Fibroblast of gingiva (primary cell): ENCODE results near the gene CPLX3.

Source experiments
- DNase-seq: peaks from one replicate; pipeline ENCODE4 v3.0.0-alpha.2; 2011; ENCODE audit warnings: low read depth

CPLX3 gene

GRCh38 chr15:74802862-74803447 is 23.5 kb upstream of the CPLX3 start:
- no peak for DNase-seq

GRCh38 chr15:74804935-74805334 is 21.5 kb upstream of the CPLX3 start:
- DNase-seq: no peak

- DNase-seq: no peak
Measured at GRCh38 chr15:74807282-74807681, 19.1 kb upstream of the CPLX3 start.

GRCh38 chr15:74808078-74808839 is 18.2 kb upstream of the CPLX3 start:
- no peak for DNase-seq

- no peak for DNase-seq
Measured at GRCh38 chr15:74808840-74809229, 17.6 kb upstream of the CPLX3 start.

- no peak for DNase-seq
Measured at GRCh38 chr15:74809242-74809641, 17.2 kb upstream of the CPLX3 start.

- DNase-seq: no peak
Measured at GRCh38 chr15:74809956-74810355, 16.5 kb upstream of the CPLX3 start.

GRCh38 chr15:74812533-74812932 is 13.9 kb upstream of the CPLX3 start, which contains the start of gene LMAN1L:
TSS of gene LMAN1L (plus strand) at chr15:74812835. CDS start at chr15:74812855, 20 bp downstream.
- no peak for DNase-seq

GRCh38 chr15:74815121-74815934 is 11.1 kb upstream of the CPLX3 start:
- no peak for DNase-seq

GRCh38 chr15:74815961-74816360 is 10.5 kb upstream of the CPLX3 start:
- DNase-seq: no peak

GRCh38 chr15:74816624-74817369 is 9.6 kb upstream of the CPLX3 start:
- no peak for DNase-seq

GRCh38 chr15:74817370-74817737 is 9.1 kb upstream of the CPLX3 start:
- no peak for DNase-seq

GRCh38 chr15:74820056-74820455 is 6.4 kb upstream of the CPLX3 start:
- DNase-seq: no peak

GRCh38 chr15:74821091-74821789 is 5.2 kb upstream of the CPLX3 start:
- DNase-seq: no peak

GRCh38 chr15:74821790-74822158 is 4.7 kb upstream of the CPLX3 start:
- DNase-seq: no peak

GRCh38 chr15:74822233-74822632 is 4.2 kb upstream of the CPLX3 start:
- DNase-seq: no peak

GRCh38 chr15:74823324-74823723 is 3.1 kb upstream of the CPLX3 start:
- no peak for DNase-seq

GRCh38 chr15:74824976-74825375 is 1.5 kb upstream of the CPLX3 start:
- no peak for DNase-seq

- DNase-seq: no peak
Measured at GRCh38 chr15:74825866-74826265, 561 bp upstream of the CPLX3 start.

- no peak for DNase-seq
Measured at GRCh38 chr15:74826921-74827320, 494 bp downstream of the CPLX3 start.

GRCh38 chr15:74827614-74828013 is 1.2 kb downstream of the CPLX3 start:
- no peak for DNase-seq

- no peak for DNase-seq
Measured at GRCh38 chr15:74828835-74829234, 2.4 kb downstream of the CPLX3 start.
